Frontal cortex (tissue), 4 donors: ENCODE data around the gene ALDH1A1. TPM values are rescaled to one million over a fixed set of nuclear protein-coding genes. Genes with fewer than 3 reads are reported as not detected.
"Not testable (repeated sequence)": the region's sequence is repeated elsewhere in the genome, so short reads cannot be mapped to it uniquely, and the experiment has no call there.

ENCODE experiments used
- DNase-seq, 2 donors: peaks; one replicate each; pipeline ENCODE4 v3.0.0; 2012; ENCODE audit warnings: low spot score in 2 of 2
- FAIRE-seq: peaks from 2 replicates; lab custom pipeline; 2012; peaks lifted over from hg19 to GRCh38; lab: Jason Lieb, UNC
- total RNA-seq: library from RNA; depleted of rRNA; stranded (reverse); fragments of >200 nt; gene quantifications from one replicate; pipeline ENCODE4 v1.2.3, GENCODE V29; 2014
- donor health status: control.
- donor health status: control.
- donor health status: control.

The ALDH1A1 gene
- total RNA-seq, 1 donor from 2014 or later = 1.2 TPM

DNA sequence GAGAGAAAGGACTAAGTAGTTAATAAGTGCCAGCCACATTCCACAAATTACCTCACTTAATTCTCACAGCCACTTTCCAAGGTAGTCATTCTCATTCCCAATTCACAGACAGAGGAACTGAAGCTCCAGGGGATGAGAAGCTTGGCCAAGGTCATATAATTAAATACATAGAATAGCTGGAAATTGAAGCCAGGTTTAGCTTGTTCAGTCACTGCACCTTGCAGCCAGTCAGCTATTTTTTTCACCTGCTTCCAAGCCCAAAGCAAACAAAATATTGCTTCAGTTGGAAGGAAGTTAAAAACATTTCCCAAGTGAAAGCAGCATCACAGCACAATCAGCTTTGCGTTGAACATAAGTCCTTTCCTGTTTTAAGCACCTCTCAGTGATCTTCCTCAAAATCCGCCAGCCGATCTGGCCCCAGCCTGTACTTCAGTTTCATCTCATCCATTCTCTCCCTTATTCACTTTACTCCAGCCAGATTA, 4.8 kb downstream of the ALDH1A1 start:
- no peak for DNase-seq
- FAIRE-seq = no peak

DNA sequence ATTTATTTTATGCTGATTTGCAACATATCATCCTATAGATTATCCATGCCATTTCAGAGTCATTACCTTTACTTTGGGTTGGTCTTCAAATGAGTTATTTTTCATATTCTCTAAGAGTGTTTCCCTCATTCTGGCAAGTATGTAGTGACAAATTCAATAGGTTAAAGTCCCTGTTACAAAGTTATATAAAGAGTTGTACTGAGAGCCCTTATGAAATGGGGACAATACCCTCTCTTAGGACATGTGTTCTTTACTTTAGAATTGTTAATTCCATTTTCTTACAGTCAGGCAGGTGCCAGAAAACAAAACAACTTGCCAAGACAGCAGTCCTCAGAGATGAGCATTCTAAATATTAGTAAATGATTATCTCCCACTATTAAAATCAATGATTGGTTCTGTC, 6.0 kb downstream of the ALDH1A1 start:
- DNase-seq (no peak), FAIRE-seq (no peak)

DNA sequence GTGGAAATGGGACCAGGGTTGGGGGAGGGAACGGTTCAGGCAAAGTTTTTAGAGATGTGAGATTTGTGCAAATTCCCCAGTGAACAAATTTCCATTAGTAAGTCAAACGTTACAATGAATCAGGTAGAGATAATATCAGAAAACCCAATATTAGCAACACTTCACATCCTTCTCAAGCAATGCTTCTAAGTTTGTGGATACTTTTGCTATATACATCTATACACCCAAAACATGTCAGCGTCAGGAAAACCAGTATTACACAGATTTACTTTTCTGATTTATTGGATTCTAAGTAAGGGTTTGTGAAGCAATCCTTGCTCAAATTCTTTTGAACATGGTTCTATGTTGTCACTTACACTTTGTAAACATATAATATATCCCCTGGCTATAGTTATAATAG, 6.5 kb downstream of the ALDH1A1 start:
- FAIRE-seq = no peak
- DNase-seq = no peak

DNA sequence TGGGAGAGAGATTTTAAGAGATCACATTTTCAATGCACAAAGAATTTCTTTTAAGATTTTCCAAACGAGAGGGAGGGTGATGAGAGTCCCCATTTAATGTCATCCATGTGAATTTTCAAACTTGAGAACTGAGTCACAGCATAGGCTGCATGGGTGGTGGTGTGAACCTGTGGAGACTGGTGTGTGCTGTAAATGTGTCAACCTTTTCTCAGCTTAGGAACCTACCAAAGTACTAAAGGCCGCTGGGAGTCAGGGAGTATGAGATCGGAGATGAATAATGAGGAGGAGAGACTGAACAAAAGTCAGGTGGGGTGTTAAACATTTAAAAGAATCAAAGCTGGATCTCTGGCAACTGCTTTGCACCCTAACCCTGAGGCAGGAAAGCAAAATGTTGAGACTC, 7.5 kb downstream of the ALDH1A1 start:
- no peak for DNase-seq
- no peak for FAIRE-seq

DNA sequence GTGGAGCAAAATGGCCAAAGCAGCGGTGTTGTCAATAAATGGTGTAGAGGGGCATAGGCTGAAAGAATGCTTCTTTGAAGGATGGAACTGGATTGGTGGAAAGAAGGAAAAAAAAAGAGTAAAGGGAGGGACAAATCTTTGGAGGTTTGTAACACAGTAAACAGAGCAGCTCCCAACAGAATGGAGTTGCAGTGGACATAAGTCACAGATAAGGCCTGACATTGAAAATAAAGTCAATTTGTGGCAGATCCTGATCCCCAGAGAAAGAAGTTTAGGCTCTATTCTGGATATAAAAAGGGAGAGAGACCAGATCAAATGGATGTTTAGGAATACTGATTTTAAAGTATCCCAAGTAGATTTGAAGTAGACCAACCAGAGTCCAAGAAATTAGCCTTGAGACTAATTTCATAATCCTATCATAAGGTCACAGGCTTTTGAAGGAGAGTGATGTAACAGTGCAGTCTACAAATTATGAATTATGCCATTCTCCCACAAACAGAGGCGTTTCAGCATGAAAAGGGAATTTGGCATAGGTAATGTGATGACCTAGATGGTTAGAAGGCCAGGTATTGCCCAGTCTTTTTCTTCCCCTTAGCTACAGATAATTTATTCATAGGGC, 8.9 kb downstream of the ALDH1A1 start:
- no peak for FAIRE-seq

DNA sequence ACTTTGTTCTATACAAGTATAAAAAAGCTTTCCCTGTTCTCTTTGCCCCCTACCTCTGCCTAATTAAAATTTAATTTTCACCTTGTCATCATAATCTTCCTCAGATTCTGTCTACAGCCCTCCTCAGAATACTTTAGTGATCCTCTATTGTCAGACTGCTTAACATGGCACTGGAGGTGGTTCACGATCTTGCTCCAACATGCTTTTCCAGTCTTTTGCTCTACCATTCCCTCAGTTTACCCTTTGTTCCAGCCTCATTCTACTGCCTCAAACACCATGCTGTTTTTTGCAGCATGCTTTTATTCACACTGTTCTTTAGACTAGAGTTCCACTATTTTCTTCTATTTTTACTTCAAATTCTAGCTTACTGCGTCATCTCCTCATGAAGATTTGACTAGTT, 10.4 kb downstream of the ALDH1A1 start:
- no peak for FAIRE-seq
- DNase-seq = no peak

More for the DNA sequence above, 8.9 kb downstream of the ALDH1A1 start:
- DNase-seq = no peak

DNA sequence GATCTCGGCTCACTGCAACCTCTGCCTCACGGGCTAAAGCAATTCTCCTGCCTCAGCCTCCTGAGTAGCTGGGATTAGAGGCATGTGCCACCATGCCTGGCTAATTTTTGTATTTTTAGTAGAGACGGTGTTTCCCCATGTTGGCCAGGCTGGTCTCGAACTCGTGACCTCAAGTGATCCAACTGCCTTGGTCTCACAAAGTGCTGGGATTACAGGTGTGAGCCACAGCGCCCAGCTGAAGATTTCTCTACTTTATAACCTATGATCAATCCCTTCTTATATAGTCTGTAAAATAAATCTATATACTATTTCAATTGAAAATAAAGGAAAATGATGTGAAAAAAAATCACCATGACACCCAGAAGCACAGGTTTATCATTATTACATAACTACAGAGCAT, 13.3 kb downstream of the ALDH1A1 start:
- FAIRE-seq, DNase-seq: not testable (repeated sequence)

DNA sequence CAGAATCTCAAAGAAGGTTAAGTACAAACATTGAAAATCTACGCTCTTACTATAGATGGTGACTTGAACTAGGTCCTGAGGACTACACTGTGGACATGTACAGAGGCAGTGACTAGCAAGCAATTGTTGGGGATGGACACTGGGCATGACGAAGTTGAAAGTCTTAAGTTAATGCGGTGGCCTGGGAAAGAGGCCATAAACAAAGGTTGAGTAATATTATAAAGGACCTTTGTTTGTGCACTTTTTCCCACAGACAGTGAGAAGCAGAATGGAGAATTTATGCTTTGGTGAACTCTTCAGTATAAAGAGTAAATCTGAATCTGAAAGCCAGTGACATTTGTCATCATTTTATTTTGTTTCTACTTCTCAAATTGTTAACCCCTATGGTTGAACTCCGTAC, 15.3 kb downstream of the ALDH1A1 start:
- DNase-seq (no peak), FAIRE-seq (no peak)

DNA sequence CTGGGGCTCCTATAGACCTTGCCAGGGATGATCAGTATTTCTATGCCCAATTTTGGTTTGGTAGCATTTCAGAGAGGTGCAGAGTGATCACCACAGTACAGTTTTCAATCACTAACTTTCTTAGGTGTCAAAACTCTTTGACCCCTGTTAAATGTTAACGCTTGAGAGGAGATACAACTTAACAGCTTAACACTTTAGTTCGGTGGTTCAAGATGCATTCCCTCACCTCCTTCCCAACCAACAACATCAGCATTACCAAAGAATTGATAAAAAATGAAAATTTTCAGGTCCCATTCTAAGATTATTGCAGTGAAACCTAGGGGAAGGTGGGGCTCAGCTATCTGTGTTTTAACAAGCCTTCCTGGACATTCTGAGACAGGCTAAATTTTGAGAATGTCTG, 16.2 kb downstream of the ALDH1A1 start:
- DNase-seq (no peak), FAIRE-seq (no peak)

DNA sequence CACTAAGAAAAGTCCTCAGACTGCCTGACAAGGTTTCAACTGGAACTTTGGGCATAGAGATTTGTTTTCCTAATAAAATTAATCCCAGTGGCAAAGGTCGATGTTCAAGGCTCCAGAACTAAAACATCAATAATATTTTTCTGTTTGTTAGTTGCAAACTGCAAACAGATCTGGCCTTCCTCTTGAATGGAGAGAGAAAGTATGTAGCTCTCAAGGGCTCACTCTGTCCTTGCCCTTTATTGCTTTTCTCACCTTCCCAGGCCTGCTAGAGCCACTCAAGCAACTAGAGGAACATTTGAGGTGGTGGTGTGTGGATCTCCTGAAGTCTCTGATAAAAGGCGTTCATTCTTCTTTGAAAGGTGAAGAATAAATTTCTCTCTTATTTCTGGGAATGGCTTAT, 16.6 kb downstream of the ALDH1A1 start:
- FAIRE-seq (no peak), DNase-seq (no peak)

DNA sequence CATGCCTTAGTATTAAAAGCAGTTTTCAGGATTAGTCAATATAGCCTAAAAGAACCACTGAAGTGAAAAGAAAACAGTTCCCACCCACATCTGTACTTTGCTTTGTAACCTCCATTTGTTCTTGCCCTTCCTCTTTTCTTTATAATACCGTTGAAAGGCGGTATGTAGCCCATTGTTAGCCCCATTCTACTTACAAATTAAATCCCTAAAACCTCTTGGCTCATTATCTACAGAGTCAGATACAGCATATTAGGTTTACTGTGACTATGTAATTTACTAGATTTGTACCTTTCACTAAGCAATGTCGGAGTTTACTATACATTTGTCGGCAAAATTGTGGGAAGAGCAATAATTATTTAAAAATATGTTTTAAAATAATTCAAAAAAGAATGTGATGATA, 17.3 kb downstream of the ALDH1A1 start:
- no peak for FAIRE-seq

DNA sequence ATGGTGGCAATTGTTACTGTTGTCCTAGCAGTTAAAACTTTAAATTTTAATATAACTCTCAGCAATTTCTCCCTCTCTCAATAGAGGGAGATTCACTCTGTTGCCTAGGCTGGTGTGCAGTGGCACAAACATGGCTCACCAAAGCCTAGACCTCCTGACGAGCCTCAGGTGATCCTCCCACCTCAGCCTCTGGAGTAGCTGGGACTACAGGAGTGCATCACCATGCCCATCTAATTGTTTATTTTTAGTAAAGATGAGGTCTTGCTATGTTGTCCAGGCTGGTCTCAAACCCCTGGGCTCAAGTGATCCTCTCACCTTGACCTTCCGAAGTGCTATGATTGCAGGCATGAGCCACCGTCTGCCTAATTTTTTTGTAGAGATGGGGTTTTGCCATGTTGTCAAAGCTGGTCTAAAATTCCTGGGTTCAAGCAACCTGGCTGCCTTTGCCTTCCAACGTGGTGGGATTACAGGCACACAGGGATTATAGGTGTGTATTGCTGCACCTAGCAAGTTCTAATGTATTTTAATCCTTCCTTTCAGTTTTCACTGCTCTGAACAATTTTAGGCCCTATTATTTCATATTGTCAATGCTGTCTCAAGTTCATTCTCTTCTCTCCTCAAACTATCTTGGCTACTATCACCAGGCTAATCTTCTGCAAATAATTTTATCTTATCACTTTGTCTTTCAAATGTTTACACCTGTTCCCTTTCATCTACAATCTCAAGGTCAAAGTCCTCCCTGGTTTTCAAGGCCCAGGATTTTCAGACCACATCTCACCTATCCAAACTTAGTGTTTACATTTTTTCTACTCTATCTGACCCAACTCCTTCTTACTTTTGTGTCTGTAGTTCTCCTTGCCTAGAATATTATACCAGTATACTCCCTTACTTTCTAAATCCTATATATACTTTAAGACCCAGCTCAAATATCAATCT, 18.9 kb downstream of the ALDH1A1 start:
- DNase-seq (no peak), FAIRE-seq (no peak)

More for the DNA sequence above, 17.3 kb downstream of the ALDH1A1 start:
- DNase-seq = no peak

DNA sequence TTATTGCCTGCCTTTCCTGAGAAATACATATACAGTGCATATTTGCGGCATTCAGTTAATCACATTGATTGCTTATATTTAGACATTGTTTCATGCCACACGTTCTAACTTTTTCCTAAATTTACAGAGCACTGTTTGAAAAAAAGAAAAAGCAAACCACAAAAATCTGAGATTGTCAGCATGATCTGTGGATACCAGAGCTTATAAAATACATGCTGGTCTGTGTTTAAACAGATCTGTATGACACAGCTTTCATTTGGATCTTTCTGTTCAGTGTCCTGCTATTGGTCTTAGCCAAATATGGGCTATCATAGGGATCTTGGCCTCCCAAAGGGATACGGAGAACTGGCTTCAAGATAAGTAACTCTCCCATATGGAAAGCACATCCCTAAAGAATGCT, 20.2 kb downstream of the ALDH1A1 start:
- FAIRE-seq = no peak

DNA sequence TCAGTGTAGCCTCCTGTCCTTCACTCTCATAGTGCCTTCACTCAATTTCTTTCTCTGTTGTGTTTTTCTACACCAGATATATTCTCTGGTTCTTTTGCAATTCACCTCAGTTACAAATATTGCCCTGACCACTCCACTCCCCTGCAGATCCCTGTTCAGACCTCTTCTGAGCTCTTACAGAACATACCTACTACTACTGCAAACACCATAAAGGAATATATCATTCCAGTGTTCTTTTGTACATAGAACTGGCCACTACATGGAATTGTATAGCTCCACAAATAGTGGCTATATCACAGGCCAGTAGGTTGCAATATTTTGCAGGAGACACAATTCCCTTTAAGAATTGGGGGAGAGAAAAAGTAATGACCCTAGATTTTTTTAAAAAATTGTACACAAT, 21.0 kb downstream of the ALDH1A1 start:
- no peak for DNase-seq
- FAIRE-seq = no peak

More for the DNA sequence above, 20.2 kb downstream of the ALDH1A1 start:
- DNase-seq = no peak

DNA sequence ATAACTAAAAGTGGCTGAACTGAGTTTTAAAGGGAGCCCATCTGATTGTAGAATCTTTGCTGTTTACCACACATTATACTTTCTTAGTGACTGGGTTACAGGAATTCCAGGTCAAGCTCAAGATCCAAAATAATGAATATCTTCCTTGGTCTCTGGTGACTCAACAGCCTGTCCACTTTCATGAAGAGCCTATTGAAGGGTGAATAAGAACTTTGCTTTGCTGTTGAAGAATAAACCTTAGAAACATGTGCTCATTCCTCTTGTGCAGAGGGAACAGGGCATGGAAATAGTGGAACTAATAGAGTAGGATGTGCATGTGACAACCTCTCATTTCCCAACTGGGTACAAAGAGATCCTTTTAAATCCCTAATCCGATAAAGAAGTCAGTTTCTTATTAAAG, 21.4 kb downstream of the ALDH1A1 start:
- DNase-seq (no peak), FAIRE-seq (no peak)

DNA sequence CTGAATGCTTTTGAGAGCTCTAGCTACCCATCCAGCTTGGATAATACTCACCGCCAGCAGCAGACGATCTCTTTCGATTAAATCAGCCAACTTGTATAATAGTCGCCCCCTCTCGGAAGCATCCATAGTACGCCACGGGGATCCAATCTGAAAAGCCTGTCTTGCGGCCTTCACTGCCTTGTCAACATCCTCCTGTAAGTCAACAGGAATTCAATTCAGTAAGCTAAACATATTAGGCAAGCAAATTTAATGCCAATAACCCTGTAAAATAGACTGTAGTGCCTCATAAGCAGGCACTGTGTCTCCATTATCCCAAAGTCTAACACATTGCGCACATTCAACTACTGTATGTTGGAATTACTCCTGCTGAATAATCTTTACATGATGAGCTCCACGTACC, 22.0 kb downstream of the ALDH1A1 start:
- FAIRE-seq (no peak), DNase-seq (no peak)

DNA sequence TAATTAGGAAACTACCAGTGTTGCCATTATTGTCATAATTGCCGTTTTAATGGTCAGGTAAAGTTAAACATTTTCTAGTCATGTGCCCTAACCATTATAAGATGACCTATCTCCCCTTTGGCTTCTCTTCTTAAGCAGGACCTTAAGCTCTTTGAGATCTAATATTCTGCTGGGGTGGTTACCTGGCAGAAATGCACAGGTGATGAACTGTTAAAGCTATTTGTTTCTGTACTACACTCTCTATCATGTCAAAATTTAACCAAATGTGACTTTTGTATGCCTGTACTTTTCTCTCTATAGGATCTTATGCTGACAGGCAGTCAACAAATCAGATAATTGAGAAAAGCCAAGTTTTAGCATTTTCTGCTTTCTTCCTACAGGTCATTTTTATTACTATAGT, 23.3 kb downstream of the ALDH1A1 start:
- DNase-seq = no peak
- FAIRE-seq = no peak

DNA sequence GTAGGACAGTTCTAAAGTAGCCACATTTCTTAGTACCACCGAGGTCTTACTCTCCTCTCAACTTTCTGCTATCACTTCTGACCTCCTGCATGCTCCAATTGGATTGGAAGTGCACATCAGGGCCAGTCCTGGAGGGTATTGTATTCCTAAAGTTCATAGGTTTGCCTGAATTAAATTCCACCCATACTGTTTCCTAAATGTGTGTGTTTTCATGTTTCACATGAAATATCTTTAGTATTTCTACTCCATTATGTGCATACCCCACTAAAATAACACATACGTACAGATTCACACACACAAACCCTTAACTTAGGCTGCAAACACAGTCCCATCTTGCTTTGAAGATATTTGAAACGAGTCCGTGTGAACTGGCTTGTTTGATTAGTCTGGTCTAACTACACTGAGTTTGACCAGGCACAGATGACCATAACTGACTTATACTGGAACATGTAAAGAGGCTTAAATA, 24.8 kb downstream of the ALDH1A1 start:
- FAIRE-seq (no peak), DNase-seq (no peak)

DNA sequence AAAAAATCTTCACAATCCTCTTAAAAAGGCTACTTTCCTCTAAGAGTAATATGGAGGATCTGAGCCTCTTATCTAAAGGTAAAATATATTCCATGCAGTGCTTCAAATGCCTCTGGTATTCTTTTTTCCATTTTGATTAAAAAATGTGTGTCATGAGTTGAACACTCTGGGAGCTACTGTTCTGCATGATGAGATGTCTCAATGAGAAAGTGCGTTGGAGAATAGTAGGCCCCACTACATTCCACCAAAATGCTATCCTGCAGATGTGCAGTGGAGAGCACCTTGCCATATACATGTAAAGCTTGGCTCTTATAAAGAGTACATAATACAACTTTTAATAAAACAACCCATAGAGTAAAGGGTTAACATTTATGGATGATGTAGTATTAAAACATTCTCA, 26.3 kb downstream of the ALDH1A1 start:
- DNase-seq (no peak), FAIRE-seq (no peak)

DNA sequence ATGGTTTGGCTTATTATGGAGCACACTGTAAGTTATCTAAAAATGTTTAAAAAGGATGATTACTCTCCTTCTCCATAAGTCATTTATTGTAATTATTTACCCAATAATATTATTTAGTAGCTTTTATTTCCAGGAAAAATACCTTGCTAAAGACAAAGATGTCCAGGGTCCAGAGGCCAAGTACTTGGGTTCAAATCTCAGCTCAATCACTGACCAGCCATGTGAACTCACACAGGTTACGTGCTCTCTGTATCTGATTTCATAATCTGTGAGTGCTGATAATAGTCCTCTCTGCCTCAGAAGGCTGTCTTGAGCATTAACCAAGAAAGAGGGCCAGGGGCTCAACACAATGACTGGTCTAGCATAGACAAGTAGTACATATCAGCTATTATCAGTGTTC, 27.0 kb downstream of the ALDH1A1 start:
- DNase-seq (no peak), FAIRE-seq (no peak)

DNA sequence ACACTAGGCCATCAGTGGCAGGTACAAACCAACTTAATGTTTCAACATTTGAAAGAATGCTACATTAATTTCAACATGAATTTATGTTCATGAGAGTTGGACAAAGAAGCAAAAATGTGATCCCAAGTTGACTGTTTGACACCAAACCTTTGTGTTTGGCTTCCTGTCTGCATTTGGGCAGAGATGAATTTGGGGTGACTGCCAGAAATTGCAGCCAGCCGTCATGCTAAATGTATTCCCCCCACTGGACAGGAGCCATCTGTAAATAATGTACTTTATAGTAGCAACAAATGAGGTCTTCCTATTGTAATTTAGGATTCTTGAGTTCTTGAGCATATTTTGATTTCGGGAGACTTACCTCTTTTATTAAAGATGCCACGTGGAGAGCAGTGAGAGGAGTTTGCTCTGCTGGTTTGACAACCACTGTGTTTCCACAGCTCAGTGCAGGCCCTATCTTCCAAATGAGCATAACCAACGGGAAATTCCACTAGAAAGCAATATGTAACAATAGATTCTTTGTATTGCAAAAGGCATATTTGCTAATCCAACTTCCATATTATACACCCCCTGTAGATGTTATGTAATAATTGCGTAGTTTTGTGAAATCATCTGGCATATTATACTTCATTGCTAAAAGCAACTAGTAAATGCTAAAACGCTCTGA, 27.6 kb downstream of the ALDH1A1 start:
- FAIRE-seq = no peak
- DNase-seq = no peak
